ENCODE data around the gene MSANTD1. TPM values are rescaled to one million over a fixed set of nuclear protein-coding genes. Genes with fewer than 3 reads are reported as not detected.

MSANTD1 gene
- total and polyA plus RNA-seq, 10 of the 15 experiments (the other 5 are each of a cell fraction or from before 2014, with no cell fraction given) = 0.07 to 0.87 (median 0.22) TPM; not detected in 2

DNA sequence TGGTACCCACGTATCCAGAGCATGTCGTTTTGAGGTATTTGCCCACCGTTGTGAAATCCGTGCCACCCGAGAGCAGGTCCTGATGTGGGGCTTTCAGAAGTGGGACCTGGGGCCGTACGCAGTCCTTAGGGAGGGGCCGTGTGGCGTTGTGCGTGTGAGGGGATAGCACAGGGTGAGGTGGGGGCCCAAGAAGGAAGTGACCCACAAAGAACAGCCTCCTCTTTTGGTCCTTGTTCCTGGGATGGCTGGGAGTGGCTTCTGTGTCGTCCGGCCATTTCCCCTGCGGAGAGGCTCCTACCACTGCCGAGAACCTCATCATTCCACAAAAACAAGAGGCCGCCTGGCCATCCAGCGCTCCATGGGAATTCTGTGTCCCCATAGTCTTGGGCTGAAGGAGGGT is 17.0 kb upstream of the MSANTD1 start:
- no peak for FAIRE-seq
- intact Hi-C loops (cut with micrococcal nuclease; ENCODE audit: unreplicated experiment) (no loop called here), in situ Hi-C loops (cut with MboI) (no loop called here)
- Histone ChIP-seq H3K9ac (ENCODE audit: control insufficient read depth, insufficient read depth, low read length) (no peak overlapping the region), H3K9me3 (replicated peaks; ENCODE audit: control insufficient read depth, insufficient read depth, low read length) (no peaks in the 10 kb centered on the region), H3K27ac (ENCODE audit: control insufficient read depth, insufficient read depth) (no peak overlapping the region), H3K36me3 (ENCODE audit: control insufficient read depth in 2 of 2, insufficient read depth in 2 of 2, low read length in 1 of 2) (peaks cover 29 to 64% of the 10 kb centered on the region in 2 experiments), H2AFZ (ENCODE audit: control insufficient read depth, low read depth, low read length) (no peak overlapping the region), H3K27me3 (replicated peaks in 1 of 2; ENCODE audit: control insufficient read depth in 2 of 2, insufficient read depth in 2 of 2, low read length in 1 of 2) (no peaks in the 10 kb centered on the region), H4K20me1 (ENCODE audit: control insufficient read depth, insufficient read depth) (no peaks in the 10 kb centered on the region), H3K4me2 (ENCODE audit: control insufficient read depth, insufficient read depth) (no peak overlapping the region), H3K79me2 (ENCODE audit: control insufficient read depth, insufficient read depth, low read length) (no peaks in the 10 kb centered on the region), H3K4me1 (ENCODE audit: control insufficient read depth, insufficient read depth, low read length) (no peaks in the 10 kb centered on the region), H3K4me3 (no peak overlapping the region)
- DNase-seq (ENCODE audit: low read depth, low spot score) = no peak
- no peak for ATAC-seq
- 92% methylated on average over 16 of the region's 16 CpGs for WGBS (ENCODE audit: insufficient coverage, insufficient replicate concordance, low lambda C conversion rate, missing lambda C conversion rate)
- SMC1A ChIA-PET (ENCODE audit: uncharacterized antibody, unreplicated experiment) = no interaction called here
- BruUV-seq (replicated peaks) = no TSS peak
- TF ChIP-seq STAT3 (IDR thresholded peaks at IDR 0.05; ENCODE audit: low read depth, low read length) (no peak), POLR2AphosphoS5 (IDR thresholded peaks at IDR 0.05; ENCODE audit: low read length) (no peak), ZBTB4 (CRISPR knock-in tag; IDR thresholded peaks at IDR 0.05) (no peak), RELB (IDR thresholded peaks at IDR 0.05; ENCODE audit: low read depth) (no peak), PAX8 (IDR thresholded peaks at IDR 0.05) (no peak), E2F4 (IDR thresholded peaks at IDR 0.05; ENCODE audit: low read depth, low read length) (no peak), SIX5 (IDR thresholded peaks at IDR 0.05; ENCODE audit: low read depth, low read length, severe bottlenecking) (no peak), CTCF (IDR thresholded peaks at IDR 0.05 in 2 of 3, conservative IDR thresholded peaks at IDR 0.05 in 1 of 3; ENCODE audit: control insufficient read depth in 2 of 3, extremely low read depth in 1 of 3, insufficient read depth in 1 of 3, low read depth in 3 of 3, low read length in 3 of 3) (no peak)
- TF ChIP-seq, protein P1, sequence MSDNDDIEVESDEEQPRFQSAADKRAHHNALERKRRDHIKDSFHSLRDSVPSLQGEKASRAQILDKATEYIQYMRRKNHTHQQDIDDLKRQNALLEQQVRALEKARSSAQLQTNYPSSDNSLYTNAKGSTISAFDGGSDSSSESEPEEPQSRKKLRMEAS (IDR thresholded peaks at IDR 0.05; ENCODE audit: low read depth, low read length) = no peak
- POLR2A ChIA-PET = no interaction called here
- RAD21 ChIA-PET (ENCODE audit: unreplicated experiment) = no interaction called here
- CTCF ChIA-PET = no interaction called here
